Adipocyte (in vitro differentiated cells): ENCODE measurements around the gene ZNF529.
A peak's percentile ranks its signal among the peaks of the same experiment; 100 is the strongest.

Experiments used
- DNase-seq: peaks from one replicate; pipeline ENCODE4 v3.0.0-alpha.2; 2015; ENCODE audit warnings: low read depth
- H3K27me3 ChIP-seq: replicated peaks from 2 replicates; pipeline ENCODE4 v1.7.0; 2013; ENCODE audit warnings: mild to moderate bottlenecking, low read length, moderate library complexity; ENCODE audit not compliant: control insufficient read depth, insufficient read depth
- H3K36me3 ChIP-seq: 2 replicates; pipeline ENCODE4 v1.7.0; 2013; ENCODE audit warnings: low read length, mild to moderate bottlenecking, moderate library complexity; ENCODE audit not compliant: control insufficient read depth, insufficient read depth, severe bottlenecking
- H3K4me1 ChIP-seq: 2 replicates; pipeline ENCODE4 v1.7.0; 2013; ENCODE audit warnings: mild to moderate bottlenecking, low read length, moderate library complexity; ENCODE audit not compliant: control insufficient read depth, insufficient read depth
- H3K4me3 ChIP-seq: 2 replicates; pipeline ENCODE4 v1.7.0; 2013; ENCODE audit warnings: mild to moderate bottlenecking, low read length, moderate library complexity
- H3K9ac ChIP-seq: 2 replicates; pipeline ENCODE4 v1.7.0; 2013; ENCODE audit warnings: mild to moderate bottlenecking, low read length, moderate library complexity
- H3K9me3 ChIP-seq: 2 replicates; pipeline ENCODE4 v1.7.0; 2013; ENCODE audit warnings: mild to moderate bottlenecking, low read length, moderate library complexity; ENCODE audit not compliant: control insufficient read depth

Gene ZNF529

DNA sequence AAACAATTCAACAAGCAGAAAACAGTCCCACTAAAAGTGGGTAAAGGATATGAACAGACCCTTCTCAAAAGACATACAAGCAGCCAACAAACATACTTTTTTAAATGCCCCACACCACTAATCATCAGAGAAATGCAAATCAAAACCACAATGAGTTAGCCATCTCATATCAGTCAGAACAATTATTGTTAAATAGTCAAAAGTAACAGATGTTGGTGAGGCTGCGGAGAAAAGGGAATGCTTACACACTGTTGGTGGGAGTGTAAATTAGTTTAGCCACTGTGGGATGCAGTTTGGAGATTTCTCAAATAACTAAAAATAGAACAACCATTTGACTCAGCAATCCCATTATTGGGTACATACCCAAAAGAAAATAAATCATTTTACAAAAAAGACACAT lies 8.7 kb downstream of the ZNF529 start:
- Histone ChIP-seq H3K4me1 (no peaks in the 10 kb centered on the region), H3K36me3 (peaks cover 60% of the 10 kb centered on the region), H3K9ac (no peak overlapping the region), H3K27me3 (no peaks in the 10 kb centered on the region), H3K4me3 (peak overlapping the region; percentile 16), H3K9me3 (peaks cover 79% of the 10 kb centered on the region)
- no peak for DNase-seq

DNA sequence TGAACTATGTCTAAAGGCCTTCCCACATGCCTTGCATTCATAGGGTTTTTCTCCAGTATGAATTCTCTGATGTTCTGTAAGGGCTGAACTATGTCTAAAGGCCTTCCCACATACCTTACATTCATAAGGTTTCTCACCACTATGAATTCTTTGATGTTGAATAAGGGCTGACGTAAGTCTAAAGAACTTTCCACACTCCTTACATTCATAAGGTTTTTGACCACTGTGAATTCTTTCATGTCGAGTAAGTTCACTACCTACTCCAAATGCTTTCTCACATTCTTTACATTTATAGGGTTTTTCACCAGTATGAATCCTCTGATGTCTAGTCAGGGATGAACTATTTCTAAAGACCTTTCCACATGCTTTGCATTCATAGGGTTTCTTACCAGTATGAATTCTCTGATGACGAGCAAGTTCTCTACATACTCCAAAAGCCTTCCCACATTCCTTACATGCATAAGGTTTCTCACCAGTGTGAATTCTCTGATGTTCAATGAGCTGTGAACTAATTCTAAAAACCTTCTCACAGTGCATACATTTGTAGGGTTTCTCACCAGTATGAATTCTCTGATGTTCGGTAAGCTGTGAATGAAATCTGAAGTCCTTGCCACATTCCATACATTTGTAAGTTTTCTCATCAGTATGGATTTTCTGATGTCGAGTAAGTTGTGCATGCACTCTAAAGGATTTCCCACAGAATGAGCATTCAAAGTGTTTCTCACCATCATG lies 25.9 kb downstream of the ZNF529 start:
- no peak for DNase-seq
- peaks cover 100% of the 10 kb centered on the region for H3K9me3 ChIP-seq
- peak overlapping the region; percentile 71 for H3K4me3 ChIP-seq

DNA sequence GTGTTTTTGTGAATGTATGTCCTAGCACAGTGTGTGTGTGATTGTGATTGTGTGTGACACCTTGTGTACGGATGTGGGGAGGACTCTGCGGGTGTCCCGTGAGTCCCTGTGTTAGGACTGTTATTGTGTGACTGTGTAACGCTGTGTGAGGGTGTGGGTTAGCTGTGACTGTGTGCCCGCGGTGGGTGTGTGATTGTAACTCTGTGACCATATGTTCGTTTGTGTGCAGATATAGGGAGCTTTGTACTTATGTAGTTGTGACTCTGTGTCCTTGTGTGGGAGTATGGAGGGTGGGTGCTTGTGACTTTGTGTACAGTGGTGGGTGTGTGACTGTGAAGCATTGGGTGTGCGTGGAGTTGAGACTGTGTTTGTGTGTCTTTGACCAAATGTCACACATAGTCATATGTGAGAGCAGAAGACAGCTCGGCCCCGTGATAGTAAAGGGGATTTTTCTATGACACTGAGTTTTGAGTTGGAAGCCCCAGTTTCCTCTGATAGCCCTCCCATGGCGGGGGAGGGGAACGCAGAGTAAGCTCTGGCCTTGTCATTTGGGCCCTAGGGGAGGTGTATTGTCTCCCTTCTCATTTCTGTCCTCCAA lies 44.1 kb downstream of the ZNF529 start:
- H3K4me1 ChIP-seq, result peaks cover 14% of the 10 kb centered on the region
- H3K27me3 ChIP-seq, result no peaks in the 10 kb centered on the region
- H3K9me3 ChIP-seq, result peaks cover 29% of the 10 kb centered on the region

More for the DNA sequence above, 25.9 kb downstream of the ZNF529 start:
- H3K36me3 ChIP-seq, result peaks cover 97% of the 10 kb centered on the region
- no peaks in the 10 kb centered on the region for H3K4me1 ChIP-seq
- H3K9ac ChIP-seq, result no peak overlapping the region
- no peaks in the 10 kb centered on the region for H3K27me3 ChIP-seq

DNA sequence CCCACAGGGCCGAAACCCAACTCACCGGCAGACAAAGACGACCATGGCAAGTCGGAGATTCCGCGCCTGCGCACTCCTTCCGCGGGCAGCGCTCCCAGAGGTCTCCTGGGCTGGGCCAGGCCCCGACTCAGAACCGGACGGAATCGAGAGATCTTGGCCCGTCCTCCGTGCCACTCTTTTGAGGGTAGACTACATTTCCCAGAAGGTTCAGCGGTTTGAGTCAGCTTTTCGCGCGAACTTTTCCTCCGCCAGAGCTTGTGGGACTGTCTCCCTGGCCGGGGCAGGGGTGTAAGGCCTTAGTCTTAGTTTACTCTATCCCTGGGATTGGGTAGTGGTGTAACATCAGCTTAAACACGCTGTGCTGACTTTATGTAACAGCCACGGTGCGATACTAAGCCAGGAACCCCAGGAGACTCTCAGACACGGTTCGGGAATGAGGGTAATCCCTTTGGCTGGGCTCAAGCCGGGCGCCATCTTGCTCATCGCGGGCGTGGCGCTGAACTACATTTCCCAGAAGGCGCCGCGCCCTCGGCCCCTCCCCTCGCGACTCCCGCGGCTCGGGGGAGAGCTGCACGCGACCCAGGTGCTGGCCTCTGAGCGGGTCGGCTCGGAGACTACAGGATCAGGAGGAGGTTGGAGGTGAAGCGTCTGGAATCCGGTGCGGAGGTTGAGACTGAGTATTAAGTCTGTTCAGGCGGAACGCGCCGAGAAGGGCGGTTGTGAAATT lies 44.7 kb downstream of the ZNF529 start, which contains the start of gene ZNF260:
Gene ZNF260, minus strand, starts transcription at position 78 of the 727 bp plus-strand sequence. CDS start 13,033 bp downstream, outside the sequence.
- DNase-seq, result peak; percentile 99
- Histone ChIP-seq H3K4me3 (peak within 1 kb of the TSS; percentile 99), H3K4me1 (peaks cover 14% of the 10 kb centered on the region), H3K36me3 (peaks cover 21% of the 10 kb centered on the region), H3K27me3 (no peaks in the 10 kb centered on the region), H3K9ac (peak within 1 kb of the TSS; percentile 97), H3K9me3 (peaks cover 22% of the 10 kb centered on the region)

More for the DNA sequence above, 44.1 kb downstream of the ZNF529 start:
- peak overlapping the region; percentile 99 for H3K4me3 ChIP-seq
- DNase-seq, result peak; percentile 22
- H3K9ac ChIP-seq, result peak overlapping the region; percentile 97
- peaks cover 22% of the 10 kb centered on the region for H3K36me3 ChIP-seq

DNA sequence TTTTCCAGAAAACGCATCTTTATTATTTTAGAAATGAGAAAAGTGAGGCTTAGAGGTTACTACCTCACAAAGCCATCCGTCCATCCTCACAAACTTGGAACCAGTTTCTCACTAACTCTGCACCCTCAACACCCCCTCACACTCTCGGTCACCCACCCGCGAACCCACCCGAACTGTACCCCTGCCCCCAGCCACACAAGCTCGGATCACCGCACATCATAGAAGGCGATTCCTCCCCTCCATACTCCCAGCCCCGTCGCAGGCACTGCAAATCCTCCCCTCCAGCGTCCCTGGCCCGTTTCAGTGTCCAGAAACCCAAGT lies 45.3 kb downstream of the ZNF529 start:
- DNase-seq, result no peak
- H3K4me1 ChIP-seq, result peaks cover 14% of the 10 kb centered on the region
- peak overlapping the region; percentile 97 for H3K9ac ChIP-seq
- H3K36me3 ChIP-seq, result peaks cover 22% of the 10 kb centered on the region
- H3K27me3 ChIP-seq, result no peaks in the 10 kb centered on the region
- peak overlapping the region; percentile 99 for H3K4me3 ChIP-seq
- H3K9me3 ChIP-seq, result peaks cover 20% of the 10 kb centered on the region

DNA sequence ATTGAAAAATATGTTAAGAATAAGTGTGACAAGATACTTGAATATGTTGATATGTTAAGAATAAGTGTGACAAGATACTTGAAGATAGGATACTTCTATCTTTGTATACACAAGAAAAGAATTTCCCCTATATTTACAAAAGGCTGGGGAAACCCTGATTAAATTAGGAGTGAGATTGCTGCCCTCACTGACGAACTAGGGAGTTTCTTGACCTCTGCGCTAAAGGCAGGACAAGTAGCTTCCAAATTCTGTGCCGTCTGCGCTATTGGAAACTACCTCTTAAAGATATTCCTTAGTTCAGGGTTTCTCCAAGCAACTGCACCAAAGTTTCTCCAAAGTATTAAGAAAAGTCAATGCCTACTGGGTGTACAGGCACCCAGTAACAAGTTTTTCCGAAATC lies 45.8 kb downstream of the ZNF529 start:
- Histone ChIP-seq H3K4me1 (peaks cover 14% of the 10 kb centered on the region), H3K9ac (peak overlapping the region; percentile 97), H3K4me3 (peak overlapping the region; percentile 99), H3K27me3 (no peaks in the 10 kb centered on the region), H3K36me3 (peaks cover 23% of the 10 kb centered on the region), H3K9me3 (peaks cover 21% of the 10 kb centered on the region)
- peak; percentile 41 for DNase-seq

DNA sequence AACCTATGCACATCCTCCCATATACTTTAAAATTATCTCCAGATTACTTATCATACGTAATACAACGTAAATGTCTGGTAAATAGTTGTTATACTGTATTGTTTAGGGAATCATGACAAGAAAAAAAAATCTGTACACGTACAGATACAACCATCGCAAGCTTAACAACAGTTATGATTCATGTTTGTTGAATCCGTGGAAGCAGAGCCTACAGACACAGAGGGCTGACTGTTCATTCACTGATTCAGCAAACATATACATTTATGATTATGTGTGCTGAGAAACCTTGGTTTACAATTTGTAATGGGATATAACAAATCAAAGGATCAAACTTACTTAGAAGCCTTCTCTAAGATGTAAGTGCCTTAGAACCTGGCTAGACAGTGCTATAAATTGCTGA lies 46.5 kb downstream of the ZNF529 start:
- Histone ChIP-seq H3K36me3 (peaks cover 30% of the 10 kb centered on the region), H3K4me3 (peak overlapping the region; percentile 99), H3K27me3 (no peaks in the 10 kb centered on the region), H3K9me3 (peaks cover 26% of the 10 kb centered on the region), H3K4me1 (peaks cover 14% of the 10 kb centered on the region), H3K9ac (no peak overlapping the region)
- DNase-seq, result no peak

DNA sequence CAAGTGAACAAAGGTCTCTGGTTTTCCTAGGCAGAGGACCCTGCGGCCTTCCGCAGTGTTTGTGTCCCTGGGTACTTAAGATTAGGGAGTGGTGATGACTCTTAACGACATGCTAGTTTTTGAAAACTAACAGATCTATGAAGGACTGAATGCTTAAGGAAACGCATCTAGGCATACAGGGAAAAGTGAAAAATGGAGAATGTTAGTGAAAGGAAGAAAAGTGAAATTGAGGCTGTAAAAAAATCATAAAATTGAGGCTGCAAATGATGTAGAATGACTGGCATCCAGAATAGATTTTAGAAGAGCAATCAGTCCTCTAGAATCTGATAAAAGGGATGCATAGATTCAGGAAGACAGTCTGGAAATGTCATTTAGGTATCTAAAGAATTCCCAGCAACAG lies 48.5 kb downstream of the ZNF529 start:
- peaks cover 39% of the 10 kb centered on the region for H3K9me3 ChIP-seq
- no peaks in the 10 kb centered on the region for H3K27me3 ChIP-seq
- DNase-seq, result no peak
- peaks cover 37% of the 10 kb centered on the region for H3K36me3 ChIP-seq
- peaks cover 14% of the 10 kb centered on the region for H3K4me1 ChIP-seq
- H3K4me3 ChIP-seq, result no peak overlapping the region
- no peak overlapping the region for H3K9ac ChIP-seq

DNA sequence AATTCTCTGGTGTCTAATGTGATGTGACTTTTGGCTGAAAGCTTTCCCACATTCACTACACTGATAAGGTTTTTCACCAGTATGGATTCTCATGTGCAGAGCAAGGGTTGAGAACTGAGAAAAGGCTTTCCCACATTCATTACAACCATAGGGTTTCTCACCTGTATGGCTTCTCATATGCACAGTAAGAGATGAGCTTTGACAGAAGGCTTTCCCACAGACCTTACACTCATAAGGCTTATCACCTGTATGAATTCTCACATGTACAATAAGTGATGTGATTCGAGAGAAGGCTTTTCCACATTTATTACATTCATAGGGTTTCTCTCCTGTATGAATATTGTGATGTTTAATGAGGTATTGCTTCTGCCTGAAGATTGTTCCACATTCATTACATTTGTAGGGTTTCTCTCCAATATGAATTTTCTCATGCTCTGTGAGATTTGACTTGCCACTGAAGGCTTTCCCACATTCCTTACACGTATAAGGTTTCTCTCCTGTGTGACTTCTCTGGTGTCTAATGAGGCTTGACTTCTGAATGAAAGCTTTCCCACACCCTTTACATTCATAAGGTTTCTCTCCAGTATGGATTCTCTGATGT lies 59.0 kb downstream of the ZNF529 start:
- no peak for DNase-seq
- no peaks in the 10 kb centered on the region for H3K4me1 ChIP-seq
- peak overlapping the region; percentile 69 for H3K4me3 ChIP-seq
- peaks cover 80% of the 10 kb centered on the region for H3K36me3 ChIP-seq
- no peak overlapping the region for H3K9ac ChIP-seq
- peaks cover 100% of the 10 kb centered on the region for H3K9me3 ChIP-seq
- H3K27me3 ChIP-seq, result no peaks in the 10 kb centered on the region

DNA sequence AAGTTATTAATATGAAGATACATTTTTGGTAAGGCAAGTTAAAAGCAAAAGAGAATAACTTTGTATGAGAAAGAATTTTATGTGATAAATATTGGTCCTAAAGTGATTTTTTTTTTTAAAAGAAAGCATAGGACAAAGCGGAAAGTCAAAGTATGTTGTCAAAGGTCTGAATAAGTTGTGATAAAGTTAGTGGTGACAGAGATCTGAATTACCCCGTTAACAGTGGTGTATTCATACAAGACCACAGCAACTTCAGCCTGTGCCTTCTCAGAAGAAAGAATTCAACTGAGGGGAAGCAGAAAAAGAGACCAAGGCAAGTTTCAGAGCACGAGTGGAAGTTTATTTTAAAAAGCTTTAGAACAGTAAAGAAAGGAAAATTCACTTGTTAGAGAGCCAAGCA lies 64.8 kb downstream of the ZNF529 start:
- Histone ChIP-seq H3K9ac (no peak overlapping the region), H3K9me3 (peaks cover 58% of the 10 kb centered on the region), H3K4me1 (no peaks in the 10 kb centered on the region), H3K4me3 (peak overlapping the region; percentile 47), H3K27me3 (no peaks in the 10 kb centered on the region), H3K36me3 (peaks cover 22% of the 10 kb centered on the region)
- DNase-seq, result no peak

DNA sequence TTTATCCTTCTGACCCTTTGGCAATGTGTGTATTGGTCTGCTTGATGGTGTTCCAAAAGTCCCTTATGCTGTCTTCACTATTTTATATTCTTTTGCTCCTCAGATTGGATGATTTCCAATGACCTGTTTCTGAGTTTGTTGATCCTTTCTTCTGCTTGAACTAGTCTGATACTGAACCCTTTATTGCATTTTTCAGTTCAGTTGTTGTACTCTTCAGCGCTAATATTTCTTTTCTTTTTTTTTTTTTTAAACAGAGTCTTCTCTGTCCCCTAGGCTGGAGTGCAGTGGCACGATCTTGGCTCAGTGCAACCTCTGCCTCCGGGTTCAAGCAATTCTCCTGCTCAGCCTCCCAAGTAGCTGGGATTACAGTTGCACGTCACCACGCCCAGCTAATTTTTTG lies 71.1 kb downstream of the ZNF529 start:
- no peaks in the 10 kb centered on the region for H3K36me3 ChIP-seq
- H3K9me3 ChIP-seq, result peaks cover 29% of the 10 kb centered on the region
- H3K27me3 ChIP-seq, result no peaks in the 10 kb centered on the region
- no peak overlapping the region for H3K4me3 ChIP-seq
- H3K9ac ChIP-seq, result no peak overlapping the region
- DNase-seq, result no peak
- H3K4me1 ChIP-seq, result no peaks in the 10 kb centered on the region
